Non-pigmented ciliary epithelial cell (primary cell): ENCODE measurements around the gene GRIN2B.

ENCODE experiments used
- DNase-seq: peaks from one replicate; pipeline ENCODE4 v3.0.0-alpha.2; 2010; ENCODE audit warnings: low read depth

GRIN2B gene

DNA sequence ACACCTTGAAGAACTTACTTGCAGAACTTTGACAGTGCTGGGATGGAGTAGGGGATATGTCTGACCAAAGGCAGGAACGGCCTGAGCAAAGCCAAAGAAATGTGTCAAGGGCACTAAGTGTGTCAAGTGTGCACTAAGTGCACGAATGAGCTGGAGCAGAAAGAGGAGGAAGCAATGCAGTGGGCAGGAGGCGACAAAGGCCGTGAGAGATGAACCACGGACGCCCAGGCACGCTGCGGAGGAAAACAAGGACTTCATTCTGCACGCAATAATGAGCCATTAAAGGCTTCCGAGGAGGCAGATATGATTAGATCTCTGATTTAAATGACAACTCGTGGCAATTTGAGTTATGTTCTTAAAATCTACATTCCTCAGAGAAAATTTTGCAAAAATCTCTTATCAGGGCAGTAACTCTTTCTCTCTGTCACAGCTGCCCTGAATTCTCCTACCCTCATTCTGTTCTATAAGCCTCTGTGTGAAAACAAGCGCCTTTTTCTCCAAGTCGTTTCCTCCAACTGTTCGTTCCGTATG lies 25.3 kb downstream of the GRIN2B start:
- no peak for DNase-seq

- no peak for DNase-seq
Observed at GRCh38 chr12:13952096-13952495, 29.3 kb downstream of the GRIN2B start.

DNA sequence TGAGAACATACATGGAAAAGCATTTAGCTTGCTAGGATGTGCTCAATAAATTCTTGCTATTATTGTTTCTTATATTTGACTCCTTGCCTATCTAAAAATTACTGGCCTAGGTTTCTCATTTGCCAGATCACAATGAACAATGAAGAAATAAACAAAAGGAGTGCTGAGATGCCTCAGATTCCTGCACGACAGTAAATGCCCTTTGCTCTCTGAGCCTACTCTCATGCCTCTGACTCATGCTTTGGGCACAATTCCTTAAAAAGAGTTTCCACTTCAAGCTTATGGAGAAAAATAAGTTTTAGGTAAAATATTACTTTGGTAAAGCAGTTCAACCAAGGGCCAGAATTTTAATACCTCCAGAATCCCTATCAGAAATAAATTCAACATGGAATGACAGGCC lies 30.9 kb downstream of the GRIN2B start:
- DNase-seq, result no peak

GRCh38 chr12:13948621-13949020 lies 32.8 kb downstream of the GRIN2B start:
- no peak for DNase-seq

GRCh38 chr12:13947276-13947946 lies 34.0 kb downstream of the GRIN2B start:
- no peak for DNase-seq

DNA sequence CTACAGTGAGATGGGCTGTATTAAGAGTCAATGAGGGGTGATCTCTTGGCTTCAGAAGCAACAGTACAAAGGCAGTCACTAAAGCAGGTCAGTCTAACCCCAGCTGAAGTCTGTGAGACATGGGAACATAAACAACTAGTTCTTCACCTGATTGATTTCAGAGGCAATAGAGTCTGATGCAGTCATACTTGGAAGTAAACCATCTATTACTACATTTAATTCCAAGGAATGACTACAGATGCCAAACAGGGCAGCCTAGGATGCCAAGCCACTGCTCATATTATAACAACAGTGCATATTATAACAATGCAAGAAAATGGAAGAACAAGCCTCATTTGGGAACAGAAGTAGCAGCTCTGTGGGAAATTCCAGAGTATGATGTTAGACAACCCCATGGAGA lies 35.8 kb downstream of the GRIN2B start:
- no peak for DNase-seq

DNA sequence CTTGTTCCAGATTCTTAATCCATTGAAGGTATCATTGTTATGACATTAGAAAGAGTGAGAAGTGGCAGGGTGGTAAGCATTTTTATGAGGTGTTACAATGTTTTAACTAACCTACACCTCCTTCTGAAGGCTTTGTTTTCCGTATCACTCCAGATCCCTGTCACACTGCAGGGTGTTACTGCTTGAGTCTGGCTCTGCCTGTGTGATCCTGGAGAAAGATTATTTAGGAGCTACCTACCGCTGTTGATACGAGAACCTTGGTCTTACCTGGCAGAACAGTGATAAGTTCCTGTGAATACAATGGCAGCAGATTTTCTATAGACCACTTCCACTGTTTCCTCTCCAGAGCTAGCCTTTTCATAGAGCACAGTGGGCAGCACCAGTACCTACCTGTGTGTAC lies 36.2 kb downstream of the GRIN2B start:
- no peak for DNase-seq

GRCh38 chr12:13942826-13943225 lies 38.6 kb downstream of the GRIN2B start:
- no peak for DNase-seq

DNA sequence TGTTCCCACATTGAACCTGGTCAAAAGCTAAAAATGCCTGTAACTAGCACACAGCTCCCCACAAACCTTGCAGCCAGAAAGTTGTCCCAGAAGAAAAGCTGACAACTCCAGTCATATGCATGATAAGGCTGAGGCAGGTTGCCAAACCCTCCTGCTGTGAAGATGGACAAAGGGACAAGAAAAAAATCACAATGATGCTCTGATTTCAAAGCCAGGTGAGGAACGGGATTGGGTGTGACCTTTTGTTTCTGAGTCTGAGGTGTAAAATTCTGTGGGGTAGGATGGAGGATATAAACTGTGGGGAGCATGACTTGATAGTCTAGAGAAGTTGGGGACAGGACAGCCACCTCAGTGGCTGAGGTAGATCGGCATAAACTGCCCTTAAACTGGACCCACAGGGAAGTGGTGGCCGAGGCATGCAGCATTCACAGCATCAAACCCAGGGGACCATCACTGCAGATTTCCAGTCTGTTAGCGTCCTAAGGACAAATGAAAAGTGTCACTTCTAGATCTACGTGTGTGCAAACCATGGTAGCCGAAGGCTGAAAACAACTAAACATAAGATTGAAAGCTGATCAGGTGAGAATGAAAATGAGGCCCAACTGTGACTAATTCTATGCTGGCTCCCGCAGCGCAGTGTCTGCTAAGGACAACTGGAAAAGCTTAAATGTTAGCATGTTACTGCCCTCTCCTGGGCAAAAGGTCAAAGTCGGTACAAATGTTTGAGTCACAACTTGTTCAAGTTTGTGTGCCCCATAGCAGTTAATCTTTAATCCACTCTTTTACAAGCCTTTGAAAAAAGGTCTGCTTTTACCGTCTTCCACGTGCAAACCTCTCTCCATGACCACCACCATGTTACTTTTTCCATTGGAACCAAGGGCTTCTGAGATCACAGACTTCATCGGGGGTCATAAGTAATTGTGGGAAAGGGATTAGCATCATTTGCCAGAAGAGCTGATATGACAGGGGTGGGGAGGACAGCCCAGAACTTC lies 39.8 kb downstream of the GRIN2B start:
- DNase-seq, result no peak

GRCh38 chr12:13940335-13940865 lies 41.0 kb downstream of the GRIN2B start:
- DNase-seq, result no peak

- no peak for DNase-seq
Observed at GRCh38 chr12:13937735-13938134, 43.7 kb downstream of the GRIN2B start.

GRCh38 chr12:13935169-13935568 lies 46.2 kb downstream of the GRIN2B start:
- no peak for DNase-seq
